Vagina (tissue), 2 donors: ENCODE data around the gene FBXO2. TPM values are rescaled to one million over a fixed set of nuclear protein-coding genes. Genes with fewer than 3 reads are reported as not detected.

Experiments used
- DNase-seq, 2 donors: peaks; one replicate each; pipeline ENCODE4 v3.0.0-alpha.2; 2017; ENCODE audit errors: extremely low spot score in 2 of 2
- H3K27ac ChIP-seq: fragments of 200-600 bp; sonication (generic); one replicate; pipeline ENCODE4 v1.5.1; 2019
- H3K27me3 ChIP-seq: fragments of 200-600 bp; sonication (generic); one replicate; pipeline ENCODE4 v1.5.1; 2019
- H3K36me3 ChIP-seq, 2 donors: fragments of 200-600 bp; sonication (generic); one replicate each; pipeline ENCODE4 v1.5.1; 2017 to 2019
- H3K4me1 ChIP-seq: fragments of 200-600 bp; sonication (generic); one replicate; pipeline ENCODE4 v1.5.1; 2019
- H3K4me3 ChIP-seq, 2 donors: fragments of 200-600 bp; sonication (generic); 1 replicate in 1 of 2; 2 replicates in 1 of 2; pipeline ENCODE4 v1.5.1; 2016 to 2019
- H3K9me3 ChIP-seq: fragments of 200-600 bp; sonication (generic); one replicate; pipeline ENCODE4 v1.5.1; 2019
- POLR2A ChIP-seq, 2 donors: fragments of 450-650 bp; IDR thresholded peaks; one replicate each; pipeline ENCODE4 v1.6.1; 2017; ENCODE audit warnings: antibody characterized with exemption in 2 of 2, mild to moderate bottlenecking in 2 of 2, moderate library complexity in 2 of 2
- POLR2AphosphoS5 ChIP-seq, 2 donors: sonication (generic); formaldehyde crosslinking; IDR thresholded peaks; one replicate each; pipeline ENCODE4 v1.9.0; 2017; ENCODE audit warnings: antibody characterized with exemption in 2 of 2, mild to moderate bottlenecking in 2 of 2, low read depth in 1 of 2; ENCODE audit not compliant: insufficient read depth in 1 of 2
- intact Hi-C: fragments of 100-400 bp; cut with DNase I; formaldehyde crosslinking; loops from one replicate; pipeline ENCODE4 v1.15.1; 2023
- total RNA-seq: library from RNA; depleted of rRNA; stranded (reverse); fragments of >200 nt; gene quantifications from one replicate; pipeline ENCODE4 v1.2.3, GENCODE V29; 2016
- TF ChIP-seq, protein P1 (sequence below), 3 experiments: fragments of 450-650 bp in 2 of 3; fragments of 200-600 bp in 1 of 3; sonication (generic) in 1 of 3; IDR thresholded peaks; one replicate each; pipeline ENCODE4 v1.5.1; 2017 to 2019; ENCODE audit warnings: antibody characterized with exemption in 3 of 3, mild to moderate bottlenecking in 2 of 3, moderate library complexity in 2 of 3

FBXO2 gene
- total RNA-seq, 1 donor from 2014 or later = 27.3 TPM

DNA sequence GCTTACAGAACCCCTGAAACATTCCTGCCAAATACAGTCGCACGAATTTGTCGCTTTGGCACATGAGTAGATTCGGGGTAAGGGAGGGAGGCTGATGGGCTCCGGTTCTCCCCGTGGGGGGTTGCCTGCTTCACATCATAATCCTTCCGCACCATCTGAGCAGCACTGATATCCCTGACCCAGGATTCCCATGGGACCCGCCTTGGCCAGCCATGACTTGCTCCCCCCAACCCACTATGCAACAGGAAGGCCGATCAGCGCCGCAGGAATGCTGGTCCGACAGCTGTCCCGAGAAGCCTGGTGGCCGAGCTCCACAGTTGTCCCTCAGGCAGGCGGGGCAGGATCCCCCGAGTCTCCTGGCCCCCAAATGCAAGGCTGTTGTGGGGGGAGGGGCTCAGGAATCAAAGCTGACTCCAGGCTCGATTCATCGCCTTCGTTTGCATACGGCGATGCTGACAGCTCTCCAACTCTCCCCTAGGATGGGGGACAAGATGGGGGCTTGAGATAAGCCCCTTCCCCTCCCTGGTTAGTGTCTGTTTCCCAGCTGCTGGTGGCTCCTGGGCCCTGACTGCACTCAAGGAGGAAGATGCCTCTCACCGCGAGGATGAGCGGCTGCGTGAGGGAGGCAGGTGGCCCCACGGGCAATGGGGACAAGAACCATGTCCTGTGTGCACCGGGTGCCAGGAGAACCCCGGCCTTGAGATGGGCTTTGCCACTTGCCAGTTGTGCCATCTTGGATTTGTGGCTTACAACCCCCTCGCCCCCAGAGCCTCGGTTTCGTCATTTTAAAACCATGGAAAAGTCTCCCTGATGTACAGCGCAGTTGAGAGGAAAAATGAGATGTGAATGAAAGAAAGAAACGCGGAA, 46.6 kb upstream of the FBXO2 start:
- Histone ChIP-seq H3K36me3 (no peaks in the 10 kb centered on the region), H3K4me3 (no peak overlapping the region), H3K27me3 (no peaks in the 10 kb centered on the region), H3K9me3 (no peaks in the 10 kb centered on the region), H3K4me1 (peaks cover 11% of the 10 kb centered on the region), H3K27ac (no peak overlapping the region)
- no peak for DNase-seq
- TF ChIP-seq POLR2A (IDR thresholded peaks at IDR 0.05) (no peak), POLR2AphosphoS5 (IDR thresholded peaks at IDR 0.05; ENCODE audit: insufficient read depth in 1 of 2, low read depth in 1 of 2) (no peak)
- TF ChIP-seq, protein P1, sequence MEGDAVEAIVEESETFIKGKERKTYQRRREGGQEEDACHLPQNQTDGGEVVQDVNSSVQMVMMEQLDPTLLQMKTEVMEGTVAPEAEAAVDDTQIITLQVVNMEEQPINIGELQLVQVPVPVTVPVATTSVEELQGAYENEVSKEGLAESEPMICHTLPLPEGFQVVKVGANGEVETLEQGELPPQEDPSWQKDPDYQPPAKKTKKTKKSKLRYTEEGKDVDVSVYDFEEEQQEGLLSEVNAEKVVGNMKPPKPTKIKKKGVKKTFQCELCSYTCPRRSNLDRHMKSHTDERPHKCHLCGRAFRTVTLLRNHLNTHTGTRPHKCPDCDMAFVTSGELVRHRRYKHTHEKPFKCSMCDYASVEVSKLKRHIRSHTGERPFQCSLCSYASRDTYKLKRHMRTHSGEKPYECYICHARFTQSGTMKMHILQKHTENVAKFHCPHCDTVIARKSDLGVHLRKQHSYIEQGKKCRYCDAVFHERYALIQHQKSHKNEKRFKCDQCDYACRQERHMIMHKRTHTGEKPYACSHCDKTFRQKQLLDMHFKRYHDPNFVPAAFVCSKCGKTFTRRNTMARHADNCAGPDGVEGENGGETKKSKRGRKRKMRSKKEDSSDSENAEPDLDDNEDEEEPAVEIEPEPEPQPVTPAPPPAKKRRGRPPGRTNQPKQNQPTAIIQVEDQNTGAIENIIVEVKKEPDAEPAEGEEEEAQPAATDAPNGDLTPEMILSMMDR (IDR thresholded peaks at IDR 0.05) = no peak
- intact Hi-C loops = no loop called here

DNA sequence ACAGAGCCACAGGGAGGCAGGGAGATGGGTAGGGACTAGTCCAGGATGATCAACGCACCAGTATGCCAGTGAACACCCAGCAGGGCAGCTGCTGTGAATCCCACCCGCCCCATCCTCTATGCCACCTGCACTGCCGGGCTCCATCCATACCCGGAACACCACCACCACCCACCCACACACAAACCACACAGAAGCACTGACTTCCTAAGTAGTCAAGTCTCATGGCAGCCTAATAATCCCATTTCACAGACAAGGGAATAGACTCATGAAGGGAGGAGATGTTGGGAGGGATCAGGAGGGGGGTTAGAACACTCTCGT, 43.6 kb upstream of the FBXO2 start:
- no peak overlapping the region for H3K27ac ChIP-seq
- peaks cover 14% of the 10 kb centered on the region for H3K4me1 ChIP-seq
- no peaks in the 10 kb centered on the region for H3K9me3 ChIP-seq
- TF ChIP-seq POLR2A (IDR thresholded peaks at IDR 0.05) (no peak), POLR2AphosphoS5 (IDR thresholded peaks at IDR 0.05; ENCODE audit: insufficient read depth in 1 of 2, low read depth in 1 of 2) (no peak)
- TF ChIP-seq, protein P1 (IDR thresholded peaks at IDR 0.05) = no peak
- no peaks in the 10 kb centered on the region for H3K27me3 ChIP-seq
- H3K36me3 ChIP-seq = no peaks in the 10 kb centered on the region
- no peak for DNase-seq
- H3K4me3 ChIP-seq = no peak overlapping the region
- intact Hi-C loops = no loop called here

DNA sequence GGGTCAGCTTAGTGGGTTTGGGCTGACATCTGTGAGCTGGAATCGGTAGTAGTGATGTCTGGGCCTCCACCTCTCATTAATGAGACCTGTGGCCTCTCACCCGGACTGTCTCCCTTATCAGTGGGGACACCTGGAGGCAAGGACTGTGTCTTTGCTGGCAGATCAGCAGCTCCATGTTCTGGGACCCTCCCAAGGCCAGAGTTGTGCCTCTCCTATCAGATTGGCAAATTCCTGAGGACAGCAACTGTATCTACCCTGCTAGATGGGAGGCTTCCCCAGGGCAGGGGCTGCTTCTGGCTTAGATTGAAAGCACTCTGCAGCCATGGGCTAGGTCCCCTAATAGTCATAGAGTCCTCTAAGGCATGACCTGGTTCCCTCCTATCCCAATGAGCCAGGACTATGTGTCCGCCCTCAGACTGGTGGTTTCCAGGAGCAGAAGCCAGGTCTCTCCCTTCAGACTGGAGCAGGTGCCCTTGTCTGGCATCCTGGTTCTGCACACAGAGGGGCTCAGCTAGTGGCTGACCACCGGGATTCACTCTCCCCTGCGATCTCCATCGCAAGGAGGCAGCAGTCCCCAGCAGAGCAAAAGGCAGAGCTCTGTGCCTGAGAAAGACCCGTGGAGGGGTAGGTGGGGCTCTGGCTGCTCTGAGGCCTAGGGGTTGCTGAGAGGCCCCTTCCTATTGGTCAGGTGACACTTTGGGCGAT, 43.1 kb upstream of the FBXO2 start:
- no peak for TF ChIP-seq POLR2A (IDR thresholded peaks at IDR 0.05)
- TF ChIP-seq POLR2AphosphoS5 (IDR thresholded peaks at IDR 0.05; ENCODE audit: insufficient read depth in 1 of 2, low read depth in 1 of 2) = no peak
- TF ChIP-seq, protein P1 (IDR thresholded peaks at IDR 0.05) = no peak
- no peaks in the 10 kb centered on the region for H3K27me3 ChIP-seq
- DNase-seq = no peak
- H3K4me3 ChIP-seq = no peak overlapping the region
- peaks cover 19% of the 10 kb centered on the region for H3K4me1 ChIP-seq
- H3K36me3 ChIP-seq = no peaks in the 10 kb centered on the region
- no peak overlapping the region for H3K27ac ChIP-seq
- intact Hi-C loops = no loop called here
- H3K9me3 ChIP-seq = no peaks in the 10 kb centered on the region

DNA sequence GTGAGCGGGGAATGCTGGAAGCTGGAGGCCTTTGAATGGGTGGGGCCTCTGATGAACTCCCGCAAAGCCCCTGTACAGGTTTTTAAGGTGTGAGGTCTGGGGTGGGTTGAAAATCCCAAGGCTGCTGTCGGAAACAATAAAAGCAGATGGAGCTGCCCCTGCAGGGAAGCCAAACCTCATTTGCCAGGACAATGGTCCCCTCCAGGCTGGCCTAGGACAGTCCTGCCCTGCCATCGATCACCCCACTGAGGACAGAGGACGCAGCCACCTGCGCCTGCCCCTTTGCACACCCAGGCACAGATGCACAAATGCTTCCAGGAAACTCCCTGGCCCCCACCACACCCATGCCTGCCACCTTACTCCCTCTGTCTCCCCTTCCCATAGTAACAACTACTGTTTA, 41.6 kb upstream of the FBXO2 start:
- peaks cover 21% of the 10 kb centered on the region for H3K4me1 ChIP-seq
- H3K36me3 ChIP-seq = no peaks in the 10 kb centered on the region
- no peak overlapping the region for H3K4me3 ChIP-seq
- intact Hi-C loops = no loop called here
- H3K9me3 ChIP-seq = no peaks in the 10 kb centered on the region
- peaks cover 4% of the 10 kb centered on the region for H3K27me3 ChIP-seq
- TF ChIP-seq POLR2A (IDR thresholded peaks at IDR 0.05) (no peak), POLR2AphosphoS5 (IDR thresholded peaks at IDR 0.05; ENCODE audit: insufficient read depth in 1 of 2, low read depth in 1 of 2) (no peak)
- TF ChIP-seq, protein P1 (IDR thresholded peaks at IDR 0.05) = no peak
- no peak overlapping the region for H3K27ac ChIP-seq
- DNase-seq = no peak

DNA sequence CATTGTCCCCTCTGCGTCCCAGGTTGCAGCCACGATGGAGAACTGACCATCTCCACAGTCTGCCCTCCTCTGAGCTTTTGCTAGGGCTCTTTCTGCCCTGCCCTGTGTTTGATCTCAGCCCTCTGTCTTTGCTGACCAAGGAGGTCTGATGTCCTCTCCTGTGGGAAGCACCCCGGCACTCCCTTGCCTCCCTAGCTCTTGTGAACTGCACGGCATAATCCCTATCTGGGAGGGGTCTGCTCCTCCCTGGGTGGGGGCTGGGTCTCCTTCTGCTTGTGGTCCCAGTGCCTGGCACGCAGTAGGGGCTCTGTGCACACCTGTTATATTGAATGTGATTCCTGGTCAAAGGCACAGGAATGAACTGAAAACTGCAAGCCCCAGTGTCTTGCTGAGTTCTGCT, 39.7 kb upstream of the FBXO2 start:
- no peak for TF ChIP-seq POLR2AphosphoS5 (IDR thresholded peaks at IDR 0.05; ENCODE audit: insufficient read depth in 1 of 2, low read depth in 1 of 2)
- TF ChIP-seq, protein P1 (IDR thresholded peaks at IDR 0.05) = no peak
- no peak for TF ChIP-seq POLR2A (IDR thresholded peaks at IDR 0.05)
- peaks cover 4% of the 10 kb centered on the region for H3K27me3 ChIP-seq
- H3K9me3 ChIP-seq = no peaks in the 10 kb centered on the region
- DNase-seq = no peak
- no peaks in the 10 kb centered on the region for H3K36me3 ChIP-seq
- peaks cover 26% of the 10 kb centered on the region for H3K4me1 ChIP-seq
- intact Hi-C loops = loop anchor here (2.0 kb wide), 1 partner anchor 21 kb away; no protein-coding TSS in a partner anchor
- no peak overlapping the region for H3K4me3 ChIP-seq
- H3K27ac ChIP-seq = no peak overlapping the region
